SU-DHL-6 (cell line): ENCODE data around the gene PRR18.

Source experiments
- EZH2phosphoT487 ChIP-seq: fragments of 200-600 bp; sonication (generic), shearing (Covaris generic); conservative IDR thresholded peaks from 2 replicates; pipeline ENCODE4 v1.6.1; 2018; ENCODE audit warnings: mild to moderate bottlenecking, antibody characterized with exemption, low read length, moderate library complexity, mixed read lengths
- TF ChIP-seq, protein P1 (sequence below): fragments of 200-600 bp; sonication (generic); IDR thresholded peaks from one replicate; pipeline ENCODE4 v1.5.1; 2017; ENCODE audit warnings: antibody characterized with exemption, mild to moderate bottlenecking, low read length, moderate library complexity; ENCODE audit not compliant: insufficient read depth, poor library complexity, severe bottlenecking

GRCh38 chr6:166307082-166308032 lies 835 bp downstream of the PRR18 start:
- TF ChIP-seq, protein P1, sequence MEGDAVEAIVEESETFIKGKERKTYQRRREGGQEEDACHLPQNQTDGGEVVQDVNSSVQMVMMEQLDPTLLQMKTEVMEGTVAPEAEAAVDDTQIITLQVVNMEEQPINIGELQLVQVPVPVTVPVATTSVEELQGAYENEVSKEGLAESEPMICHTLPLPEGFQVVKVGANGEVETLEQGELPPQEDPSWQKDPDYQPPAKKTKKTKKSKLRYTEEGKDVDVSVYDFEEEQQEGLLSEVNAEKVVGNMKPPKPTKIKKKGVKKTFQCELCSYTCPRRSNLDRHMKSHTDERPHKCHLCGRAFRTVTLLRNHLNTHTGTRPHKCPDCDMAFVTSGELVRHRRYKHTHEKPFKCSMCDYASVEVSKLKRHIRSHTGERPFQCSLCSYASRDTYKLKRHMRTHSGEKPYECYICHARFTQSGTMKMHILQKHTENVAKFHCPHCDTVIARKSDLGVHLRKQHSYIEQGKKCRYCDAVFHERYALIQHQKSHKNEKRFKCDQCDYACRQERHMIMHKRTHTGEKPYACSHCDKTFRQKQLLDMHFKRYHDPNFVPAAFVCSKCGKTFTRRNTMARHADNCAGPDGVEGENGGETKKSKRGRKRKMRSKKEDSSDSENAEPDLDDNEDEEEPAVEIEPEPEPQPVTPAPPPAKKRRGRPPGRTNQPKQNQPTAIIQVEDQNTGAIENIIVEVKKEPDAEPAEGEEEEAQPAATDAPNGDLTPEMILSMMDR = no peak
- TF ChIP-seq EZH2phosphoT487 = no peak
